H1 (cell line): ENCODE measurements around the gene NMRK1. TPM values are rescaled to one million over a fixed set of nuclear protein-coding genes. Genes with fewer than 3 reads are reported as not detected.

Experiments used
- CTCF ChIA-PET: fragments of 300-600 bp; sonication (Branson Sonifier 250); formaldehyde crosslinking; loops from one replicate; lab custom pipeline; 2021; ENCODE audit not compliant: partially characterized antibody; lab: Charles Lee
- POLR2A ChIA-PET: fragments of 300-600 bp; sonication (Branson Sonifier 250); formaldehyde crosslinking; loops from one replicate; lab custom pipeline; 2021; ENCODE audit warnings: inconsistent platforms; ENCODE audit not compliant: partially characterized antibody; lab: Charles Lee
- DNase-seq, 2 experiments: peaks; one replicate each; pipeline versions ENCODE4 v3.0.0 to v3.0.0-alpha.2; 2010 to 2022; ENCODE audit warnings: low spot score in 2 of 2, low read depth in 1 of 2, mixed read lengths in 1 of 2
- FAIRE-seq: peaks from 2 replicates; lab custom pipeline; 2011; peaks lifted over from hg19 to GRCh38; lab: Jason Lieb, UNC
- H2AFZ ChIP-seq: 2 replicates; pipeline ENCODE4 v1.8.1; 2012; ENCODE audit warnings: low read length, inconsistent platforms
- H2AK5ac ChIP-seq: 2 replicates; pipeline ENCODE4 v1.6.1; 2013; ENCODE audit warnings: low read depth, low read length
- H2BK120ac ChIP-seq: replicated peaks from 2 replicates; pipeline ENCODE3; 2013; ENCODE audit warnings: low read depth, low read length, inconsistent platforms
- H2BK12ac ChIP-seq: 2 replicates; pipeline ENCODE4 v1.6.1; 2013; ENCODE audit warnings: low read depth, low read length
- H2BK15ac ChIP-seq: 2 replicates; pipeline ENCODE4 v1.6.1; 2013; ENCODE audit warnings: low read length
- H2BK20ac ChIP-seq: 2 replicates; pipeline ENCODE4 v1.6.1; 2013; ENCODE audit warnings: low read length
- H2BK5ac ChIP-seq: 2 replicates; pipeline ENCODE4 v1.6.1; 2013; ENCODE audit warnings: low read depth, low read length
- H3K14ac ChIP-seq: 2 replicates; pipeline ENCODE4 v1.6.1; 2013; ENCODE audit warnings: inconsistent platforms; ENCODE audit not compliant: insufficient read length
- H3K18ac ChIP-seq: 2 replicates; pipeline ENCODE4 v1.6.1; 2013; ENCODE audit warnings: low read length; ENCODE audit errors: extremely low read depth
- H3K23ac ChIP-seq: 2 replicates; pipeline ENCODE4 v1.6.1; 2013; ENCODE audit warnings: inconsistent platforms; ENCODE audit not compliant: insufficient read length
- H3K23me2 ChIP-seq: 2 replicates; pipeline ENCODE4 v1.6.1; 2013; ENCODE audit warnings: low read depth, low read length
- H3K27ac ChIP-seq: 2 replicates; pipeline ENCODE4 v1.6.1; 2011; ENCODE audit warnings: low read depth, low read length, inconsistent platforms
- H3K27me3 ChIP-seq, 4 experiments: replicated peaks in 1 of 4; 1 replicate in 1 of 4; 2 replicates in 3 of 4; pipeline versions ENCODE4 v1.6.1 to v1.8.1; 2011 to 2013; ENCODE audit warnings: low read length in 3 of 4, mild to moderate bottlenecking in 3 of 4, inconsistent platforms in 2 of 4, mixed read lengths in 2 of 4, moderate library complexity in 1 of 4; ENCODE audit not compliant: control insufficient read depth in 3 of 4, insufficient read depth in 3 of 4; ENCODE audit errors: extremely low read depth in 1 of 4
- H3K36me3 ChIP-seq, 4 experiments: 2 replicates each; pipeline versions ENCODE4 v1.6.1 to v1.8.1; 2011 to 2013; ENCODE audit warnings: mild to moderate bottlenecking in 4 of 4, low read length in 3 of 4, moderate library complexity in 2 of 4, control low read depth in 1 of 4, inconsistent platforms in 1 of 4; ENCODE audit not compliant: insufficient read depth in 4 of 4, control insufficient read depth in 2 of 4
- H3K4ac ChIP-seq: replicated peaks from 2 replicates; pipeline ENCODE3; 2013; ENCODE audit warnings: low read length, low read depth, mixed read lengths, inconsistent platforms; ENCODE audit not compliant: insufficient read length
- H3K4me1 ChIP-seq, 4 experiments: replicated peaks in 1 of 4; 1 replicate in 1 of 4; 2 replicates in 3 of 4; pipeline versions ENCODE4 v1.6.1 to v1.8.1; 2011 to 2013; ENCODE audit warnings: low read length in 3 of 4, inconsistent platforms in 2 of 4, mixed read lengths in 1 of 4; ENCODE audit not compliant: insufficient read depth in 4 of 4, control insufficient read depth in 3 of 4
- H3K4me2 ChIP-seq, 2 experiments: 2 replicates each; pipeline versions ENCODE4 v1.6.1 to v1.8.1; 2011 to 2013; ENCODE audit warnings: low read depth in 2 of 2, low read length in 2 of 2, control low read depth in 1 of 2, inconsistent platforms in 1 of 2, mild to moderate bottlenecking in 1 of 2; ENCODE audit not compliant: insufficient read depth in 1 of 2
- H3K4me3 ChIP-seq, 4 experiments: fragments of 200-600, 300-600 bp in 1 of 4; sonication (generic), shearing (Covaris generic), sonication (Bioruptor Twin) in 1 of 4; 2 replicates each; pipeline versions ENCODE4 v1.5.1 to v1.8.1; 2011 to 2016; ENCODE audit warnings: low read length in 4 of 4, low read depth in 3 of 4, control low read depth in 2 of 4, inconsistent platforms in 2 of 4, mild to moderate bottlenecking in 2 of 4, mixed read lengths in 1 of 4, moderate library complexity in 1 of 4; ENCODE audit not compliant: insufficient read depth in 2 of 4; ENCODE audit errors: extremely low read depth in 1 of 4
- H3K56ac ChIP-seq: replicated peaks from 2 replicates; pipeline ENCODE3; 2013; ENCODE audit warnings: low read depth, mild to moderate bottlenecking, mixed read lengths, low read length, inconsistent platforms; ENCODE audit not compliant: insufficient read length
- H3K79me1 ChIP-seq: 2 replicates; pipeline ENCODE4 v1.6.1; 2013; ENCODE audit warnings: low read depth, low read length, control low read depth
- H3K79me2 ChIP-seq, 2 experiments: 2 replicates each; pipeline versions ENCODE4 v1.6.1 to v1.8.1; 2012 to 2013; ENCODE audit warnings: low read length in 2 of 2, mild to moderate bottlenecking in 2 of 2, inconsistent platforms in 1 of 2; ENCODE audit not compliant: insufficient read depth in 2 of 2, control insufficient read depth in 1 of 2
- H3K9ac ChIP-seq, 4 experiments: replicated peaks in 1 of 4; 1 replicate in 1 of 4; 2 replicates in 3 of 4; pipeline versions ENCODE4 v1.6.1 to v1.8.1; 2011 to 2013; ENCODE audit warnings: low read depth in 3 of 4, low read length in 3 of 4, control low read depth in 2 of 4, mild to moderate bottlenecking in 2 of 4, moderate library complexity in 2 of 4, inconsistent platforms in 1 of 4; ENCODE audit errors: extremely low read depth in 1 of 4
- H3K9me3 ChIP-seq, 2 experiments: 2 replicates each; pipeline versions ENCODE4 v1.6.1 to v1.8.1; 2012 to 2013; ENCODE audit warnings: mild to moderate bottlenecking in 2 of 2, moderate library complexity in 2 of 2, control low read depth in 1 of 2, inconsistent platforms in 1 of 2, low read depth in 1 of 2, low read length in 1 of 2, mixed read lengths in 1 of 2; ENCODE audit not compliant: insufficient read depth in 2 of 2
- H4K20me1 ChIP-seq, 2 experiments: replicated peaks in 1 of 2; 2 replicates each; pipeline versions ENCODE3 to v1.8.1; 2011 to 2013; ENCODE audit warnings: inconsistent platforms in 2 of 2, low read length in 2 of 2, mild to moderate bottlenecking in 1 of 2; ENCODE audit not compliant: insufficient read depth in 2 of 2, control insufficient read depth in 1 of 2
- H4K5ac ChIP-seq: 2 replicates; pipeline ENCODE4 v1.6.1; 2013; ENCODE audit warnings: low read length, low read depth, mixed read lengths, inconsistent platforms; ENCODE audit not compliant: insufficient read length
- H4K8ac ChIP-seq: 2 replicates; pipeline ENCODE4 v1.8.0; 2013; ENCODE audit warnings: mild to moderate bottlenecking, moderate library complexity, low read length, inconsistent platforms; ENCODE audit not compliant: insufficient read depth; ENCODE audit errors: extremely low read depth
- H4K91ac ChIP-seq: replicated peaks from 2 replicates; pipeline ENCODE3; 2013; ENCODE audit warnings: low read length, mixed read lengths, inconsistent platforms; ENCODE audit not compliant: insufficient read length
- EP300 ChIP-seq, 2 experiments: IDR thresholded peaks; 1 replicate in 1 of 2; 2 replicates in 1 of 2; pipeline ENCODE4 v1.6.1; 2011 to 2012; ENCODE audit warnings: low read depth in 2 of 2, low read length in 2 of 2, mild to moderate bottlenecking in 2 of 2, borderline replicate concordance in 1 of 2, inconsistent platforms in 1 of 2, moderate library complexity in 1 of 2
- HDAC6 ChIP-seq: IDR thresholded peaks from one replicate; pipeline ENCODE4 v1.7.1; 2012; ENCODE audit warnings: low read depth, mild to moderate bottlenecking, inconsistent platforms, low read length, moderate library complexity
- KDM4A ChIP-seq: IDR thresholded peaks from one replicate; pipeline ENCODE4 v1.7.1; 2012; ENCODE audit warnings: low read depth, mild to moderate bottlenecking, moderate library complexity, low read length, inconsistent platforms; ENCODE audit not compliant: severe bottlenecking
- MAX ChIP-seq: IDR thresholded peaks from 2 replicates; pipeline ENCODE4 v1.6.1; 2012; ENCODE audit warnings: inconsistent platforms
- NANOG ChIP-seq: IDR thresholded peaks from 2 replicates; pipeline ENCODE4 v1.6.1; 2011; ENCODE audit warnings: low read length, low read depth, mild to moderate bottlenecking, inconsistent platforms; ENCODE audit not compliant: insufficient read depth, poor library complexity, severe bottlenecking
- POLR2A ChIP-seq, 2 experiments: IDR thresholded peaks; 1 replicate in 1 of 2; 2 replicates in 1 of 2; pipeline ENCODE4 v1.6.1; 2011; ENCODE audit warnings: low read depth in 2 of 2, low read length in 2 of 2, mild to moderate bottlenecking in 2 of 2; ENCODE audit errors: control extremely low read depth in 1 of 2
- POLR2AphosphoS5 ChIP-seq: IDR thresholded peaks from 2 replicates; pipeline ENCODE4 v1.6.1; 2011; ENCODE audit warnings: low read depth, low read length
- POU5F1 ChIP-seq: IDR thresholded peaks from 2 replicates; pipeline ENCODE4 v1.6.1; 2011; ENCODE audit warnings: low read depth, mild to moderate bottlenecking, low read length, moderate library complexity
- SP4 ChIP-seq: IDR thresholded peaks from 2 replicates; pipeline ENCODE4 v1.6.1; 2012; ENCODE audit warnings: low read length, inconsistent platforms
- SRF ChIP-seq: IDR thresholded peaks from 2 replicates; pipeline ENCODE4 v1.6.1; 2011; ENCODE audit warnings: mild to moderate bottlenecking, low read depth, low read length, moderate library complexity
- TCF12 ChIP-seq: IDR thresholded peaks from 2 replicates; pipeline ENCODE4 v1.6.1; 2011; ENCODE audit warnings: low read depth, mild to moderate bottlenecking, low read length
- ZNF274 ChIP-seq: IDR thresholded peaks from 2 replicates; pipeline ENCODE4 v1.7.0; 2012; ENCODE audit warnings: low read length, borderline replicate concordance; ENCODE audit errors: extremely low read depth
- WGBS, 2 experiments: shearing (Covaris generic) in 1 of 2; methylation state at CpG; one replicate each; pipeline versions ENCODE4 v1.1.6 to v1.1.7; 2013 to 2015; ENCODE audit warnings: low lambda C conversion rate in 2 of 2, mixed read lengths in 2 of 2, inconsistent platforms in 1 of 2, low coverage in 1 of 2, missing lambda C conversion rate in 1 of 2; ENCODE audit not compliant: insufficient replicate concordance in 2 of 2, insufficient coverage in 1 of 2, insufficient read length in 1 of 2; ENCODE audit errors: extremely low coverage in 1 of 2, missing lambda C conversion rate in 1 of 2; 5-methylcytosine and 5-hydroxymethylcytosine counted together
- polyA plus RNA-seq, 7 experiments: library from polyadenylated mRNA; depleted of rRNA in 3 of 7; stranded (reverse) in 5 of 7; unstranded in 2 of 7; fragments of >200 nt in 5 of 7; fragments of 200-250 nt in 2 of 7; gene quantifications; 1 replicate in 5 of 7; 2 replicates in 1 of 7; 4 replicates in 1 of 7; pipeline versions ENCODE4 v1.2.1 to v1.2.3, GENCODE V29; 2011 to 2013; ENCODE audit warnings: missing spikeins in 2 of 7, mixed read lengths in 2 of 7
- total RNA-seq: library from RNA; stranded (reverse); fragmentation: NEBNext Ultra II Directional; extraction: Animal tissue kit (Norgen Biotek cat#: 25700); gene quantifications from 2 replicates; pipeline ENCODE4 v1.2.1, GENCODE V29; 2021

Gene NMRK1
- total and polyA plus RNA-seq, 2 of the 8 experiments (the other 6 are each of a cell fraction or from before 2014, with no cell fraction given) = 5.8 to 8.1 TPM

GRCh38 chr9:75101004-75101588, 13.1 kb upstream of the NMRK1 start:
- Histone ChIP-seq H3K14ac (no peak overlapping the region), H2BK120ac (no peak overlapping the region), H3K27me3 (no peaks in the 10 kb centered on the region), H2AFZ (no peak overlapping the region), H3K36me3 (no peaks in the 10 kb centered on the region), H4K8ac (no peak overlapping the region), H4K5ac (no peak overlapping the region), H2BK12ac (no peak overlapping the region), H3K4me1 (no peaks in the 10 kb centered on the region), H2BK5ac (no peak overlapping the region), H2BK15ac (no peak overlapping the region), H3K23me2 (peaks cover 1% of the 10 kb centered on the region; the same call in 1 of the 2 replicates), H2AK5ac (no peak overlapping the region), H3K79me2 (no peaks in the 10 kb centered on the region), H3K9ac (no peak overlapping the region; a peak in 1 of 7 replicates), H3K79me1 (no peaks in the 10 kb centered on the region; the same call in 1 of the 2 replicates), H2BK20ac (no peak overlapping the region), H3K4me2 (no peak overlapping the region), H3K23ac (no peak overlapping the region), H4K20me1 (no peaks in the 10 kb centered on the region), H3K4ac (no peak overlapping the region), H3K56ac (no peak overlapping the region), H3K4me3 (no peak overlapping the region), H3K18ac (no peak overlapping the region), H3K9me3 (no peaks in the 10 kb centered on the region), H3K27ac (no peak overlapping the region), H4K91ac (no peak overlapping the region)
- 83% methylated on average over 9 of the region's 9 CpGs; no CpG with 5 or more reads in 1 of the 2 experiments for WGBS, 2 experiments
- DNase-seq (no peak), FAIRE-seq (no peak)
- ChIA-PET POLR2A (interaction anchor here (1.0 kb wide), 1 partner anchor 11 kb away, joined by 3 read pairs; no protein-coding TSS in a partner anchor), CTCF (interaction anchor here (0.6 to 1.3 kb wide), 8 partner anchors 10 to 1784 kb away, joined by 3 to 4 read pairs (median 3); no protein-coding TSS in a partner anchor)
- TF ChIP-seq EP300 (IDR thresholded peaks at IDR 0.05; ENCODE audit: borderline replicate concordance in 1 of 2, low read depth in 2 of 2, low read length in 2 of 2) (no peak), NANOG (no peak), POU5F1 (no peak), POLR2AphosphoS5 (no peak), SRF (no peak), HDAC6 (no peak), ZNF274 (no peak), TCF12 (no peak), KDM4A (no peak), SP4 (no peak), MAX (no peak), POLR2A (IDR thresholded peaks at IDR 0.05; ENCODE audit: control extremely low read depth in 1 of 2, low read depth in 2 of 2, low read length in 2 of 2) (no peak)
